IMR-90 (cell line): Measurements from ENCODE around the gene CCDC146.
"Not testable (repeated sequence)": the region's sequence is repeated elsewhere in the genome, so short reads cannot be mapped to it uniquely, and the experiment has no call there.

ENCODE experiments used
- BHLHE40 ChIP-seq: fragments of 150-350 bp; IDR thresholded peaks from 2 replicates; pipeline ENCODE4 v1.6.1; 2016; ENCODE audit warnings: mild to moderate bottlenecking, low read depth, low read length
- CHD1 ChIP-seq: IDR thresholded peaks from 2 replicates; pipeline ENCODE4 v1.6.1; 2012; ENCODE audit warnings: low read depth, low read length, improper control_type of control experiment
- CTCF ChIP-seq: conservative IDR thresholded peaks from 2 replicates; pipeline ENCODE4 v1.5.1; 2012; ENCODE audit warnings: mild to moderate bottlenecking, low read depth, low read length, improper control_type of control experiment
- MAZ ChIP-seq: IDR thresholded peaks from 2 replicates; pipeline ENCODE4 v1.6.1; 2012; ENCODE audit warnings: low read depth, mild to moderate bottlenecking, low read length, improper control_type of control experiment, moderate library complexity, borderline replicate concordance
- MXI1 ChIP-seq: IDR thresholded peaks from 2 replicates; pipeline ENCODE4 v1.6.1; 2012; ENCODE audit warnings: low read depth, mild to moderate bottlenecking, low read length, moderate library complexity, borderline replicate concordance
- POLR2A ChIP-seq: IDR thresholded peaks from 2 replicates; pipeline ENCODE4 v1.6.1; 2012; ENCODE audit warnings: mild to moderate bottlenecking, low read depth, low read length
- RAD21 ChIP-seq: IDR thresholded peaks from 2 replicates; pipeline ENCODE4 v1.6.1; 2012; ENCODE audit warnings: low read length, improper control_type of control experiment
- RCOR1 ChIP-seq: IDR thresholded peaks from 2 replicates; pipeline ENCODE4 v1.6.1; 2012; ENCODE audit warnings: mild to moderate bottlenecking, low read length, improper control_type of control experiment; ENCODE audit not compliant: insufficient replicate concordance
- RFX5 ChIP-seq: IDR thresholded peaks from 2 replicates; pipeline ENCODE4 v1.8.0; 2012; ENCODE audit warnings: low read depth, mild to moderate bottlenecking, low read length, moderate library complexity
- SMC3 ChIP-seq: fragments of 150-350 bp; IDR thresholded peaks from 2 replicates; pipeline ENCODE4 v1.6.1; 2016; ENCODE audit warnings: low read depth, mild to moderate bottlenecking, antibody characterized with exemption, low read length, moderate library complexity
- USF2 ChIP-seq: fragments of 150-350 bp; IDR thresholded peaks from 2 replicates; pipeline ENCODE4 v1.6.1; 2017; ENCODE audit warnings: mild to moderate bottlenecking, antibody characterized with exemption, low read length, low read depth

GRCh38 chr7:77154917-77155464 is 32.6 kb downstream of the CCDC146 start:
- TF ChIP-seq MXI1, CTCF, RCOR1, MAZ, CHD1, RFX5, USF2, POLR2A, SMC3, RAD21, BHLHE40: not testable (repeated sequence)
